GM18907 (cell line): ENCODE measurements around the gene RHEX.

ENCODE experiments used
- ATAC-seq: cut with Tn5 transposase; IDR thresholded peaks from one replicate; pipeline ENCODE4 v1.9.1; 2021; ENCODE audit warnings: mild to moderate bottlenecking, moderate library complexity; ENCODE audit not compliant: unreplicated experiment

RHEX gene

DNA sequence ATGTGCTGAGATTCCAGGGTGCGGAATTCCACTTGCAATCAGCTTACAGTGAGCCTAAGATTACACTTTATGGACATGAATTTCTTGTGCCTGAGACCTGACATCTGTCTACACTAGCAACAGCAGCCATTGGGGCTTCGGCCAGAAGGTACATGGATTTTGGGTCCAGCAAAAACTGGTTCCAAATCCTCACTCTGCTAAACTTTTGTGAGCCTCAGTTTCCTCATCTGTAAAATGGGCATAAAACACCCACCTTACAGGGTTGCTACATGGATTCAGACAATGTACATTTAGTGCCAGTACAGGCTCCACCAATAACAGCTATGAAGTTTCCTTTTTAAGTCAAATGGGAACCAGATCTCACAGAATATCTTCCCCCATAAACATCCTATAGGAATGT, 30.8 kb downstream of the RHEX start:
- ATAC-seq = no peak

- no peak for ATAC-seq
These were observed 34.1 kb downstream of the RHEX start for GRCh38 chr1:206087091-206087490.

GRCh38 chr1:206089341-206089740, 36.4 kb downstream of the RHEX start:
- no peak for ATAC-seq

DNA sequence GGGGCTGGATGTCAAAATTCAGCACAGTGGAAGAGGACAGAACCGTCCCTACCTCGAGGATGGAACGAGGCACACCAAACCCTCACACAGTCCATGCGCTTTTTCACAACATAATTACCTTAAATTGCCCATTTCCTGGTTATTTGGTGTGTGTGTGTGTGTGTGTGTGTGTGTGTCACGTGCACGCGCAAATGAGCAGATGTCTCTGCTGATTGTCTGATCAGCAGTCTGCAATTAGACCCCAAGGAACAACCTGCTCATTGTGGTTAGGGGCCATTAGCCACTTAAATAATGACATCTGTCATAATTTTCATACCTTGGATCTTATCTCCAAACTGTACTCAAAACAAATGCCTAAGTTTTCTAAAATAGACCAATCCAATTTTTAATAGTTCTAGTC, 41.1 kb downstream of the RHEX start:
- ATAC-seq = no peak

DNA sequence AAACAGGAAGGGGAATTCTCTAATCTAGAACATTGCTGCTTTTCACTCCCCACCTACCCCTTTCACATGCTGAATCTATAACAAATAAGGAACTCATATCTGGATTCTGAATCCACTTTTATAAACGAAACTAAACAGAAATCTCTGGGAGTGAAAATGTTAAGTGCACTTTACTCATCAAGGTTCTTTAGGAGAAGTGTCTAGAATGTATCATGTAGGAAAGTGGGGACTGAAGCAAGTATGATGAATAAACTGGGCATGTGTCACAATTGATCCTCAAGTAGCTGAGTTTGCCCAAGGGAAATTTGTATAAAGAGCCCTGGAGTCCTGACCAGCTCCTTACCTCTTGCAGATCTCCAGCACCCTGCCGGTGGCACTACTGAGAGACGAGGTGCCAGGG, 44.4 kb downstream of the RHEX start:
- no peak for ATAC-seq

GRCh38 chr1:206098242-206098919, 45.4 kb downstream of the RHEX start:
- no peak for ATAC-seq

- no peak for ATAC-seq
These were observed 47.3 kb downstream of the RHEX start for GRCh38 chr1:206100226-206100815.

- no peak for ATAC-seq
These were observed 48.5 kb downstream of the RHEX start for GRCh38 chr1:206101351-206102045.

GRCh38 chr1:206102292-206102936, 49.4 kb downstream of the RHEX start:
- ATAC-seq = no peak

GRCh38 chr1:206103979-206104378, 51.0 kb downstream of the RHEX start:
- no peak for ATAC-seq

DNA sequence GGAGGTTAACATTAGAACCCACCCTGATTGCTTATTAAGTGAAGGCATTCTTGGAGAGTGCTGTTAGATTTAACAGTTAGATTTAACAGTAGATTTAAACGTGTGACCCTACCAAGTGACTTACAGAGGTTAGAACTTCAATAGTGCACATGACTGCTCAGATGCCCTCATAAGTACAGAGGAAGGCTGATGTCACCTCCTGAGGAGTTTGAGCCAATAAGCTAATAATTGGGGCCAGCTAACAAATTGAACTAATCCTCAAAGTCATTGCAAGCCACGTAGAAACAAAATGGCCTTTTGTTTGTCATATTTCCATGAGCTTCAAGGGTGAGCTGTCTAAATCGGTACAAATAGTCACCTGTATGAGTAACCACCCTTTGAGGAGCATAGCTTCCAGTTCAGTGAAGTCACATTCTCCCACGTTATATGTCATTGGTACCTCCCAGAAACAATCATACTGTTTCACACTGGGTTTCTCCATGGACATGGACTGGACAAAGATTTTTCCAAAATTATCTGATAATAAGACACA, 52.6 kb downstream of the RHEX start:
- no peak for ATAC-seq

DNA sequence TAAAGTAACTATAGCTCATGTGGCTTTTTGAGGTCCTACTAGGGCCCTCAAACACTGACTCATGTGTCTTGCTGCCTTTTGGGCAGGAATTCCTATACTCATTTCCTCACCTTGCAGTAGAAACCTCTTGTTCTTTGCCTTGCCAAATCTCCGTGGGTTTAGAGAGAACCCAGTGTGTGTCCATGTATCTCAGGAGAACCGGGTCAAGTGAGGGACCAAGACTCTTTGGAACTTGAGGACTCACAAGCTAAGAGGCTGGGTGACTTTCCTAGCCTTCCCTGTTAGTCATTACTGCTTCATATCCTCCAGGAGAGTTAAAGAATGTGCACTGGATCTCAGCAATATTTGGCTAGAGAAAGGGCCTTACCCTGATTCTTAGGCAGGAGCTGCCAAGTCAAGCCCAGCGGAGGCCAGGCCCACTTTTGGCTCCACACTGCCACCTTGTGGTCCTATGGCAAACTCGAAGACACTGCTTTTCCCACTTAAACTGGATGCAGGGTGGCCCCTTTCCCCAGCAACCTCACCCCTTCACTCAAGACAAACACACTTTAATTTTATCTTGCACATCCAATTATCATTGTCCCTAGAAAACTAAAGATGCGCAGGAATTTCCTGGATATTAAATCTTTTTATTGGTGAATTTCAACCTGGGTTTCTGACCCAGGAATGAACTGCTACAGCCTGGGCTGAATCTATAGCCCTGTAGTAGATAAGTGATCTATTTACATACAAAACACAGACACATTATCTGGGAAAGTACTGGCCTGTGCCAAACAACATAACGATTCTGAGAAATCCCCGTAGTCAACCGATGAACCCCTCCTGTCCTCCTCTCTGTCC, 53.6 kb downstream of the RHEX start:
- ATAC-seq = no peak

DNA sequence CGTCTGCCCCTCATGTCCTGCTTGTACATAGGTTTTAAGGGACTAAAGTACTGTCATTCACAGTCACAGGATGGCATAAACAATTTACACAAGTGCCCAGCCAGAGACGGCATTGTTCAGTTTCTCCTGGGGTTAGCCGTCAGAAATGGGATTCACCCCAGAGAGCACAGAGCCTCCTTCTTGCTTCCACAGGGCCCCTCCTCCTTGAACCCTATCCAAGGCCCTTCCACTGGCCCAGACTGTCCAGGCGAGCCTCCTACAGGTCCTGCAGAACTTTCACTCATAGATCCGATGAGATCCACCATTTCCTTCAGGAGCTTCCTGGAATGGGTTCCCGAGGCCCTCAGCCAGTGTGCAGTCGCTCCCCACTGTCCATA, 54.2 kb downstream of the RHEX start:
- ATAC-seq = no peak

DNA sequence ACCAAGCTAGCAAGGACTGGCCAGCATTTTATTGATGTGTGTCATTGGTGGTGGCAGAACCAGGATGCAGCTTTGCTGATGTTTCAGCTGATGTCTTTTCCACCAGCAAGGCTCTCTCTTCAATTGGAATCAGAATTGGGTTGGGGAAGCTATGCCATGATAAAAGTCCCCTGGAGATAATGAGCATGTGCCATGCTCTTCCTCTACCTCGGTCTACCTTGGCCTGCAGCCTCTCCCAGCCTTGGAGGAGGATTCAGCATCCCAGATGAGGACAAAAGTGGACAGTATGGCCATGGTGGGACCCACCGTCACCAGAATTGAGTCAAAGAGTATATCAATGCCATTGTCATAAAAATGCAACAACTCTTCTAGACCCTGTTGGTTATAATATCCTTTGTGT, 55.7 kb downstream of the RHEX start:
- no peak for ATAC-seq

DNA sequence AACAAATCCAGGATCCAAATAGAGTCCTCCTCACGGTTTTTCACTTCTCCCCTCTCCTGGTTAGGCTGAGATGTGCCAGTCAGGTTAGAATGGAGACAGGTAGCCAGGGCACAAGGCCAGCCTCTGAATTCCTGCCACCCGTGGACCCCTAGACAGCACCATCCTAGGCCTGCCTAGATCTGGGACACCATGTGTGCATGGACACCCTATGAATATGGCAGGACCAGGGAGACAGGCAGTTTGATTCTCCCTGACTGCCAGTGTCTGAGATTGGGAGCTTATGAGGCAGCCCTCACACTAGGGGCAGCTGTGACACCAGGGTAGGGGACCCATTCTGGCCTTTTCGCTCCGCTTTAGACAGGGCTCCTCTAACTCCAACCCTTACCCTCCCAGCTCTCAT, 56.7 kb downstream of the RHEX start:
- no peak for ATAC-seq

DNA sequence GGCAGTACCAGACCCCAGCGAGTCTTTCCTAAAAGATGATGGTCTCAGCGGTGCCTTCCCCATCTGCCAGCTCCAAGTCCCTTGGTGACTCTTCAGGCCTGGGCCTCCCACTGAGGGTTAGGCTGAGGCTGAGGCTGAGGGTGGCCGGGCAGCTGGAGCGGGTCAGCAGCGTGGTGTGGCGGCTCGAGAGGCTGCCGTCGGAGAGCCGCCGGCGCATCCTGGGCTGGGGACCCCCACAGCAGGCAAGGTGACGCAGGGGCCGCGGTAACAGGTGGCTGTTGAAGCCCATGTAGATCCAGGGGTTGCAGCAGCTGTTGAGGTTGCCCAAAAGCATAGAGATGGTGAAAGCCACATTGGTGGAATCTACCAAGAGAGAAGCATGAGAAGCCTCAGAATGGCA, 57.2 kb downstream of the RHEX start:
- no peak for ATAC-seq

DNA sequence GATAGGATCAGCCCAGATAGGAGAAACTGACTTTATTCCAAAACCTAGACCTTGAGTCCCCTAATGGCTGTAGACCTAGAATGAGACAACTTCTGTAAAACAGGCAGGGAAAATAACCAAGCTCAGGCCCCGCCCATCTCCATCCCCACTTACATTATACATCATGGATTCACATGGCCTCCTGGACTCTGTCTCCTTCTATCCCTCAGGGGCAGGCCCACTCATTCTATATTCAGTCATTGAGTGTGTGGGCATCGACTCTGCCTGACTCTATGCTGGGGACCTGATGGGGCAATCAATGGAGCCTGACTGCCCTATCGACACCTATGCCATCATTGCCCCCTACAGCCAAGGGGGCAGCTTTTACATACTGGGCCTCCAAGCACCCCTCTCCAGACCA, 57.8 kb downstream of the RHEX start:
- no peak for ATAC-seq

GRCh38 chr1:206111271-206111927, 58.4 kb downstream of the RHEX start:
- no peak for ATAC-seq

- no peak for ATAC-seq
These were observed 59.8 kb downstream of the RHEX start for GRCh38 chr1:206112600-206113301.
